ENCODE data around the gene TP53I11.

Gene TP53I11

DNA sequence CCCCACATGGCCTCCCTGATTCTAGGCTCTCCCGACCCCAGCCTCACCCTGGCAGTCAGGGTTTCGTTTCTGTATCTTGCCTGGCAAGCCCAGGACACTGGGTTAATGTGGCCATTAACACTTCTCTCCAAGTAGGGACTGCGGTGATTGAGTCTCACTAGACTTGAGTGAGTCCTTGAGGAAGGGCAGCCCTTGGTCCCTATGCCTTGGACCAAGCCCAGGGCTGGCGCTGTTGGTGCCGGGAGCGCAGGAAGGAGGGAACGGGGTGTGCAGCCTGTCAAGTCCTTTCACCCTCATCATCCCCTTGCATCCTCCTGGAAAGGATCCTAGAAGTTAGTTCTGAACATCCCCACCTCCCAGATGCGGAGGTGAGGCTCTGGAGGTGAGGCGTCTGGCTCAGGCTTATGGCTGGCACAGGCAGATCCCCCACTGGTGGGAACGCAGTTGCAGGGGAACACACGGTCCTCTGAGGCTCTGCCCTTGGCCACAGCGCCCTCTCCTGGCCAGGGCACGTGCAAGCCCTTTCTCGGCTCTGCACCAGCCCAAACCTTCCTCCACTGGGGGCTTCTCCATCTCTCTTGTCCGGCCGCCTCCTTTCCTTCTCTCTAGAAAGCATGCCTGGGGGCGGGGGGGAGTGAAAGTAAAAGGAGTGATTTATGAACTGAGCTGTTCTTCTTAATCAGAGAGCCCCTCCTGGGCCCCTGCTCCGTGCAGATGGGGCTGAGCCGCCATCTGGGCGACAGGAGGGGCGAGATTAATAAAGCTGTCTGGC, 56.7 kb downstream of the TP53I11 start:
- TF ChIP-seq ZNF565 (CRISPR knock-in tag; conservative IDR thresholded peaks at IDR 0.05; ENCODE audit: low read depth), result no peak
- TF ChIP-seq RARB (CRISPR knock-in tag; IDR thresholded peaks at IDR 0.05), result no peak
- ATAC-seq, result peak; percentile 99

- TF ChIP-seq ISL1 (CRISPR knock-in tag; IDR thresholded peaks at IDR 0.05), result no peak
- TF ChIP-seq ZNF70 (CRISPR knock-in tag; IDR thresholded peaks at IDR 0.05), result no peak
- TF ChIP-seq TSHZ2 (CRISPR knock-in tag; IDR thresholded peaks at IDR 0.05), result peak; percentile 0; the same call in 1 of the 2 replicates
- no peak for TF ChIP-seq BACH2 (CRISPR knock-in tag; IDR thresholded peaks at IDR 0.05; ENCODE audit: borderline replicate concordance)
- no peak for ATAC-seq
Observed at GRCh38 chr11:44893308-44893822, 57.3 kb downstream of the TP53I11 start.

- TF ChIP-seq BACH2 (CRISPR knock-in tag; IDR thresholded peaks at IDR 0.05; ENCODE audit: borderline replicate concordance), result no peak
- no peak for TF ChIP-seq ZFP30 (CRISPR knock-in tag; IDR thresholded peaks at IDR 0.05)
- no peak for TF ChIP-seq TSHZ2 (CRISPR knock-in tag; IDR thresholded peaks at IDR 0.05)
- TF ChIP-seq ZFP3 (CRISPR knock-in tag; IDR thresholded peaks at IDR 0.05), result no peak
- no peak for TF ChIP-seq TCF4 (CRISPR knock-in tag; IDR thresholded peaks at IDR 0.05; ENCODE audit: borderline replicate concordance)
- TF ChIP-seq SNAI2 (CRISPR knock-in tag; IDR thresholded peaks at IDR 0.05), result no peak
- no peak for TF ChIP-seq ISL1 (CRISPR knock-in tag; IDR thresholded peaks at IDR 0.05)
- no peak for TF ChIP-seq ZC3H10 (CRISPR knock-in tag; IDR thresholded peaks at IDR 0.05)
- TF ChIP-seq PPARA (CRISPR knock-in tag; IDR thresholded peaks at IDR 0.05; ENCODE audit: borderline replicate concordance), result no peak
- TF ChIP-seq POU6F1 (CRISPR knock-in tag; IDR thresholded peaks at IDR 0.05; ENCODE audit: borderline replicate concordance, low read depth), result no peak
- TF ChIP-seq ARNTL (CRISPR knock-in tag; IDR thresholded peaks at IDR 0.05; ENCODE audit: borderline replicate concordance, low read depth), result no peak
- no peak for ATAC-seq
Observed at GRCh38 chr11:44892843-44893242, 57.8 kb downstream of the TP53I11 start.

DNA sequence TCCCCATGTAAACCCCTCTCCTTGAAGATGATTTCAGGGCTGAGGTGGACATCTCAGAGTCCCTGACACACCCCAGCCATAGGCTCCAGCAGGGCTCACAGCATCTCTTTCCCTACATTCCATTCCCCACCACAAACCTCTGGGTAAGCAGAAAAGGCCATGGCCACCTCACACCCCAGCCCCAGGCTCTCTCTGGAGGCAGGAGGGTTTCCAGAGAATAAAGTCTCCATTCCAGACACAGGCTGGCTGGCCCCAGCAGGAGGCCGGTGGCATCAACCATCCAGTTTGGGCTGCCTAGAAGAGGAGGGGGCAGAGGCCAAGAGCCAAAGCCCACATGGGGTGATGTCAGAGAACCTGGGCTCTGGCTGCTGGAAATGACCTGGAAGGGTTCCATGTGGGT, 61.4 kb downstream of the TP53I11 start:
- ATAC-seq, result no peak
- no peak for TF ChIP-seq POU6F1 (CRISPR knock-in tag; IDR thresholded peaks at IDR 0.05; ENCODE audit: borderline replicate concordance, low read depth)
- TF ChIP-seq BACH2 (CRISPR knock-in tag; IDR thresholded peaks at IDR 0.05; ENCODE audit: borderline replicate concordance), result no peak
- no peak for TF ChIP-seq TSHZ2 (CRISPR knock-in tag; IDR thresholded peaks at IDR 0.05)
- TF ChIP-seq, protein P1, sequence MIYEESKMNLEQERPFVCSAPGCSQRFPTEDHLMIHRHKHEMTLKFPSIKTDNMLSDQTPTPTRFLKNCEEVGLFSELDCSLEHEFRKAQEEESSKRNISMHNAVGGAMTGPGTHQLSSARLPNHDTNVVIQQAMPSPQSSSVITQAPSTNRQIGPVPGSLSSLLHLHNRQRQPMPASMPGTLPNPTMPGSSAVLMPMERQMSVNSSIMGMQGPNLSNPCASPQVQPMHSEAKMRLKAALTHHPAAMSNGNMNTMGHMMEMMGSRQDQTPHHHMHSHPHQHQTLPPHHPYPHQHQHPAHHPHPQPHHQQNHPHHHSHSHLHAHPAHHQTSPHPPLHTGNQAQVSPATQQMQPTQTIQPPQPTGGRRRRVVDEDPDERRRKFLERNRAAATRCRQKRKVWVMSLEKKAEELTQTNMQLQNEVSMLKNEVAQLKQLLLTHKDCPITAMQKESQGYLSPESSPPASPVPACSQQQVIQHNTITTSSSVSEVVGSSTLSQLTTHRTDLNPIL (CRISPR knock-in tag; IDR thresholded peaks at IDR 0.05; ENCODE audit: low read depth), result no peak
- TF ChIP-seq ZNF70 (CRISPR knock-in tag; IDR thresholded peaks at IDR 0.05), result no peak
- TF ChIP-seq TOX (CRISPR knock-in tag; IDR thresholded peaks at IDR 0.05; ENCODE audit: borderline replicate concordance), result no peak
- TF ChIP-seq TCF4 (CRISPR knock-in tag; IDR thresholded peaks at IDR 0.05; ENCODE audit: borderline replicate concordance), result no peak
- no peak for TF ChIP-seq ZNF8 (CRISPR knock-in tag; IDR thresholded peaks at IDR 0.05)
- no peak for TF ChIP-seq GLIS3 (CRISPR knock-in tag; IDR thresholded peaks at IDR 0.05)
- TF ChIP-seq OSR1 (CRISPR knock-in tag; IDR thresholded peaks at IDR 0.05), result no peak
- TF ChIP-seq SNAI2 (CRISPR knock-in tag; IDR thresholded peaks at IDR 0.05), result no peak
